ENCODE data around the gene VPS51.

VPS51 gene

DNA sequence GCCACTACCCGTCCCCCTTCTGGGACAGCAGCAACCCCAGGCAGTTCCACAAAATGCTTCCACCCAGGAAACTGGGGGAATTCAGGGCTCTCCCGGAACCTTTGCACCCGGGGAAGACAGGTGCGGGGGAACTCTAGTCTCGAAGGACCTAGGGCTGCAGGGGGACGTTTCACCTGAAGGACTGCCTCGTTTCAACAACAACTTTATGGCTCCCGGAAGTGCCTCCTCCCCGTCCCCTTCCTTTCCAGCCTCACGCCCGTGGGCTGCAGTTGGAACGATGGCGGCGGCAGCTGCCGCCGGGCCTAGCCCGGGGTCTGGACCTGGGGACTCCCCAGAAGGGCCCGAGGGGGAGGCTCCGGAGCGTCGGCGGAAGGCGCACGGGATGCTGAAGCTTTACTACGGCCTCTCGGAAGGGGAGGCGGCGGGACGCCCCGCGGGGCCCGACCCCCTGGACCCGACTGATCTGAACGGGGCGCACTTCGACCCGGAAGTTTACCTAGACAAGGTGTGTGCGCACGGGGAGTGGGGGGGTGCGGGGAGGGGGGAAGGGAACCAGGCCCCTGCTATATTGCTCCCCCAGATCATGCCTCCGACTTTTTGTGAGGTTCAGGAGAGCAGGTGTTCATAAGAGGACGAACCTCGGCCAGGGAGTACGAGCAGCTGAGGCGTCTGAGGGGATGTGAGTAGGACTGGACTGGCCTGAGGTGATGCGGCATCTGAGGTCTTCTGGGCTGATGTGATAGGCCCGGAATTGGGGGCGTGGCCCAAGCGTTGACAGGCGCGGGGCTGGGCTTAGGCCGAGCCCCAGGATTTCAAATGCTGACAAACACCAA lies at the start of gene VPS51:
TSS of gene VPS51 (plus strand) at position 241 of the 833 bp plus-strand sequence. CDS start at position 278, 37 bp downstream.
- peak; percentile 88 to 91 for DNase-seq

DNA sequence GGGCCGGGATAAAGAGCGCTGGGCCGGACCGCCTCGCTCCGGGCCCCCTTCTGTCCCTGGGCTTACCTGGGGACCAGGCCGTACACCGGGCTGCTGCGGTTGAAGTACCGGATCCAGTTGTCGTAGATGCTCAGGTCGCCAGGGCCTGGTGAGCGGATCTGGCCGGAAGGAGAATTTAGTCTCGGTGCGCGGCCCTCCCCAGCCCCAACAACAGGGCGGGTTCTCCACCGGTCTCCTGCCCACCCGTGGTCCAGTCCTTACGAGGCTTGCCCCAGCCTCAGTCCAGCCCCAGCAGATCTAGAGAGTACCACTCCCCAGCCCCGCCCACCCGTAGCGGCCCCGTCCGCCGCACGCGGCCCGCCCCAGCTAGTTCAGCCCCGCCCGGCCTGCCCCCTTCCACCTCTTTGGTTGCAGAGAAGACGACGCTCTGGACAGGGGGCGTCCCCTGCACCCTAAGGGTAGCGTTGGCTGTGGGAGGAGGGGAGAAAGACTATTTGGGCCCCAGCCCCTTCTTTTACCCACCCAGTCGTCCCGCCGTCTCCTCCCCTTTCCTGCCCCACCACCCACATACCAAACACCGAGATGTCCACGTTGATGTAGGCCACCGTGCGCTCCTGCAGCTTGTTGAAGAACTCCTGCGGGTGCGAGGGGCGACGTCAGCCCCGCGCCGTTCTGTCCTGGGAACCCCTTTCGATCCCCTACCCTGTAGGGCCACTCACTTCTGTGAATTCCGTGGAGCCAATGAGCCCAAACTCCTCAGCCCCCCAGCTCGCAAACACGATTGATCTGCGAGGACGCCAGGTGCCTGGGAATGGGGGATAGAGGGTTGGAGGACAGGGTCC lies 48.2 kb upstream of the VPS51 start:
- peak in 1 of 2 donors; percentile 21 for DNase-seq

DNA sequence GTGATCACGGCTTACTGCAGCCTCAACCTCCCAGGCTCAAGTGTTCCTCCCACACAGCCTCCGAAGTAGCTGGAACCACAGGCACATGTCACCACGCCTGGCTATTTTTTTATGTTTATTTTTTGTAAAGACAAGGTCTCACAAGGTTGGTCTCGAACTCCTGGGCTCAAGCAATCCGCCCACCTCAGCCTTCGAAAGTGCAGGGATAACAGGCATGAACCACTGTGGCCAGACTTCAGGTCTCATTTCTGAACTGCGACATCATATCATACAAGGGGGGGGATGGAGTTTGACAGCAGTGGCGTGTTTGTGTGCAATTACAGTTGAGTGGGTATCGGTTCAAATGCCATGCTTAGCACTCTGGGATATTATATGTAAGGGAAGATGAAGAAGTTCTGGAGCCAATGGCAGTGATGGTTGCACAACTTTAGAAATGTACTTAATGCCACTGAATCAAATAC lies 44.6 kb upstream of the VPS51 start:
- no peak for DNase-seq

DNA sequence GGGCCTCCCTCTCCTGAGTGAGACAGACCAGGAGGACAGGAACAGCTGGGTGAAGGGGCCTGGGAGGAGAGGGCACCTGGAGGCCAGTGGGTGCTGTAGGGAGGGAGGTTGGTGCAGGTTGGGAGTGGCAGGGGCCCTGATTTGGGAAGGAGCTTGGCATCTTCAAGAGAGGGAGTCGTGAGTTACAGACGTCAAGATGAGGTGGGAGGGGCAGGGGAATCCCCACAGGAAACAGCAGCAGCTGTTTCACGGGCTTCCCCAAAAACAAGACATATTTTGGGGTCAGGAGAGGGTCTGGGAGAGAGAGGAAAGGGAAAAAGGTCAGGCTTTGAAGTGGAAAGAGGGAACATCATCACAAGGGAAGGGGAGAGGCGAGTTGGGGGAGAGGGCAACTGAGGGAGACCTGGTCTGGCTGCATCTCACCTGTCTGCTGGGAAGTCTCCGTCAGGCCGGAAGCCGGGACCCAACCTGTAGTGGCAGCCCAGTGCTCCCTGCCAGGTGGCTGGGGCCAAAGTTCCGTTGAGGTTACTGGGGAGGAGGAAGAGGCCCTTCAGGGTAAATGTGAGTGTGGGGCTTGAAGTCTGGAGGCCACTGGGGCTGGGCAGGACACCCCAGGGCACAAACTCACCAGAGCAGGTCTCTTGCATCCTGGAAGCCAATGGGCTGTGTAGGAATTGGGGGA lies 42.0 kb upstream of the VPS51 start:
- peak; percentile 20 to 38 for DNase-seq

DNA sequence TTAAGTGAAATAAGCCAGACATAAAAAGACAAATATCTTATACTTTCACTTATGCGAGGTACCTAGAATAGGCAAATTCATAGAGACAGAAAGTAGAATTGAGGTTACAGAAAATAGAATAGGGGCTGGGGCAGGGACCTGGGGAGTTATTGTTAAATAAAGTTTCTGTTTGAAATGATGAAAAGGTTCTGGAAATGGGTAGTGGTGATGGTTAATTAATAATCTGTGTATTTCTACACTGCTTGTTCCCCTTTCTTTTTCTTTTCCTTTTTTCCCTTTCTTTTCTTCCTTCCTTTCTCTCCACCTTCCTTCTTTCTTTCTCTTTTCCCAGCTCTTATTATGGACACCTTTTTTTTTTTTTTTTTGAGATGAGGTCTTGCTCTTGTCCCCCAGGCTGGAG lies 40.5 kb upstream of the VPS51 start:
- DNase-seq: no peak

DNA sequence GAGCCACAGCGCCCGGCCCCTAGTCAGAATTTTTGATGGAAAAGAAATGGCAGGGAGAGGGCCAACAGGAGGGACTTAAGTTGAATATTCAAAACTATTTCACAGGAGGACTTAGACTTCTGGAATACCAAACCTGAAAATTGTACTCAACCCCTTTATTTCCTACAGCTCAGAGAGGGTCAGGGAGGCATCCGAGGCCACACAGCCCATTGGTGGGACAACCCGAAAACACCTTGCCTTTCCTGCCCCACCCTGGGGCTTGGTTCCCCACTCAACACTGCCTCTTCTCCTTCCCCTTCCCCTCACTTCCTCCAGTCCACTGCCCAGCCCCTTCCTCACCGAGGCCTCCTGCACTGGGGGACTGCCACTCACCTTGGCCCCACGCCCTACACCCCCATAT lies 39.0 kb upstream of the VPS51 start:
- DNase-seq: no peak

DNA sequence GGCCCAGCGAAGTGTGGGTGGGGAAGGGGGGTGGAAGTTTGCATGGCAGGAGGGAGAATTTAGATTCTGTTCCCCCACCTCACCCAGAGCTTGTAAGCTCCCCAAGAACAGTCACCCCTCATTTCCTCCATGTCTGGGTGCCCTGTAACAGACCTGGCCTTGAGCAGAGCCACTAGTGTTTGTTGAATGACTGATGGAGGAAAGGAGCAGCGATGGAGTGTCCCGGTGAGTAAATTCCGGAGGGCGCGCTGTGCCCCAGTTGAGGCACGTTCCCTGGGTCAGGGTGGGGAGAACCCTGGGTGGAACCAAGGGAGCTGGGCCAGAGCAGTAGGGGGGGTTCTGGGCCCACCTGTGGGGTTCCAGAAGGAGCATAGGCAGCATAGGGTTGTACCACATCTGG lies 38.5 kb upstream of the VPS51 start:
- DNase-seq: no peak

DNA sequence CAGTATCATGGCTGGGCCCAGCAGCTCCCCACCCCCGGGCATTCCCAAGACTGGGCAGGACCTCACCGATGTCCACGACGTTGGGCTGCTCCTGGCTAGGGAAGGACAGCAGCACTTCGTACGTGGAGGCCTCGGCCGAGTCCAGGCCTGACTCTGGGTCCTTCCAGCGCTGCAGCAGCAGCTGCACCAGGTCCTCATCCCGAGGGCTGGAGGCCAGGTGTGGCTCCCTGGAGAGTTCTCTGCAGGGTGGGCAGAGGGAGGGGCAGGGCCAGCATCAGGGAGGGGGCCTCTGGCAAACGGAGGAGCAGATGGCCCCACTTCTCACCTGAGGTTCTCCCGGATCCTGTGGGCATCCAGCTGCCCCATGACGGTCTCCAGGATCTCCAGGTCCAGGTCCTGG lies 38.0 kb upstream of the VPS51 start:
- DNase-seq: no peak

DNA sequence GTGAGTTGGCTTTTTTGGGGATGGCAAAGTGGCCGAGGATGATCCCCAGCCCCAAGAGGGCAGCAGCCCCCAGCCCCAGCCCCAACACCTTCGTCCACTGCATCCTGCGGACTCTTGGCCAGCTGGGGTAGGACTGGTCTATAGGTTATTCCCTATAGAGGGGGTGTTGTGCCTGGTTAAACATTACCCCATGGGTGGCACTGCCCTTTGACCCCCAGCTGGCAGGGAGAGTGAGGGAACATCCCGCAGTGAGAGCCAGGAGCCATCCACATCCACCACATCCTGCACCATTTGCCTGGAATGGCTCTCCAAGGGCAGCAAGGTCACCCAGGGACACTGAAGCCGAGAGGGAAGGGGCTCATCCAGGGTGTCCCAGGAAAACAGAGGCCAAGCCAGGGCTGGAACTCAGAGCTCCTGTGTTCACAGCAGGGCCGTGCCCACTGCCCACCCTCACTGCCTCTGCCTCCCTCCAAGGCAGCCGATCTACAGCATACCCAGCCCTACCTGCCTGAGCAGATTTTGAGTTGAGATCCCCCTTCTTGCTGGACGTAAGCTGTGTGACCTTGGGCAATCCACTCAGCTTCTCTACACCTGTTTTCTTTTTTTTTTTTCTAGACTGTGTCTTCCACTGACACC lies 37.5 kb upstream of the VPS51 start, which contains the start of gene NAALADL1:
TSS of gene NAALADL1 (minus strand) at position 135 of the 636 bp plus-strand sequence. CDS start at position 103, 32 bp downstream.
- no peak for DNase-seq

DNA sequence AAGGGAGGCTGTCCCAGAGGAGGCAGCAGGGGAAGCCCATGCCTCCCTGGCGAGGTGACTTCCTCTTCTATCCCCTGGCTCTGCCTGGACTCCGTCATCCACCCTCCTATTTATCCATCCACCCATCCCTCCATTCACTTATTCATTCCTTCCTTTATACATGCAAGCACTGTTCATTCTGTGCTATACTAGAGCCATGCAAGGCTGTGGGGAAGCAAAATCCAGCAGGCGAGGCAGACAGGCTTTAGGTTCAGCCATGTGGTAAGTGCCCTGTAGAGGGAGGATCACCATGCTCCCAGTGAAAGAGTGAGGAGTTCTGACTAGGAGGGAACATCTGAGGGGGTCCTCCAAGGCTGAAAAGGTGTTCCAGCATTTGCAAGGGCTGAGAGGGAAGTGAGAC lies 36.5 kb upstream of the VPS51 start:
- no peak for DNase-seq

DNA sequence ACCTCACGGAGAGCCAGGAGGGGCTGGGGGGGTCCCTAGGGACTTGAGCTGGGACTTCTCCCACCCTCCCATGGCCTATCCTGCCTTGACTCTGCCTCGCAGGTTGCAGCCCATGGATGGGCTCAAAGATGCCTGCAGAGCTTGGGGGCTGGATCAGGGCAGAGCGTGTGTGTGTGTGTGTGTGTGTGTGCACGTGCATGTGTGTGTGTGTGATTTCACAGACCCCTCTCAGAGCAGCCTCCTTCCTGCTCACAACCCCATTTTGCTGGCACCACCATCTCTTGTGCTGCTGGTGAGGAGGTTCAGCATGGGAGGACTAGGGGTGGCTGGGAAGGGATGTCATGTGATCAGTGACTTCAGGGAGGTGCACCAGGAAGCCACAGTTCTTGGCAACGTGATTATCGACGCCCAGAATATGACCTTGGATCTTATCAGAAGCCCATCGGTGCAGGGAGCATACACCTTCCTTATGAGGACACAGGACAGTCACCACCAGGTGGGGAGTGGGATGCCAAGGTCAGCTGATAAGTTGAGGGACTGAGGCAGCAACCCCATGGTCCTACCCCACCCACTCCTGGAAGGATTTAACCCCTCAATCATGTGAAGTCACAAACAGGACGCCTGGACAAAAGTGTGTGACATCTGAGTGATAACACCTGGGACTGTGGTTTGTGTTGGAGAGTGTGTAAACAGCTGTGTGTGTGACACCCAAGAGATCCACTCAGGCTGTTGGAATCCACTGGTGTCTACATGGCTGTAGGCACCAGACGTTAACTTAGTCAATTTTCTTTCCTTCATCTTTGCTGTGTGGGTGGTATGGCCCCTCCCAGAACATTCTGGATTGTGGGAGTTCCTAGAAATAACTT lies 35.8 kb upstream of the VPS51 start:
- no peak for DNase-seq

DNA sequence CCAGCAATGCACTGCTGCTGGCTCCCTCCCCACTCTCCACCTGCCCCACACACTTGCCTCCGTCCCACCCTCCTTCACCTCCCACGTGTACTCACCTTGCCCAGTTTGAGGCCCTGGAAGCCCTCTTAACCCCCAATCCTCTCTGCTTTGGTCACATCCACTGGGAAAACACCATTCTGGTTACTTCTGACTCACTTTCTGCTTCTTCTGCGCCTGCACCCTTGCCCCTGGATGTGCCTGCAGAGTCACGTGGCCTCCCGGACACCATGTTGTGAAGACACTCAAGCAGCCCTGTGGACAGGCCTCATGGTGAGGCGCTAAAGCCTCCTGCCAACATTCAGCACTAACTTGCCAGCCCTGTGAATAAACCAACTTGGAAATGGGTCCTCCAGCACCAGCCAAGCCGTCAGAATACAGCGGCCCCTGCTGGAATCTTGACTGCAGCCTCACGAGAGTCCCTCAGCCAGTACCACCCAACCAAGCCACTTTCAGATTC lies 35.1 kb upstream of the VPS51 start:
- DNase-seq: no peak

DNA sequence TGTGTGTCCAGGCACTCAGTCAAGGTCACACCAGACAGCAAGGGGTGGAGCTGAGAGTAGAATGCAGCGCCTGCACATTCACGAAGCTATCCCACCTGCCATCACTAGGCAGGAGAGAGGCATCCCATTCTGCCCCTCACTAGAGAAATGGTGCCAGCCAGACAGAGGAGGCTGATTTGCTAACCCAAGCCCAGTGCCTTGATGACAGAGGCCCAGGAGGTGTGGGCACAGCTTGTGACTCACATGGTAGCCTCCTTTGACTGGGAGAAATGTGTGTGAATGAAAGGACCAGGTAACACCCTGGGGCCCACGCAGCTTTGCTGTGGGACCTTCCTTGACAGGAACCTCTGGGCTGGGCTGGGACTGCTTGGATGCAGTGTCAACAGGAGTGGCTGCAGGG lies 32.5 kb upstream of the VPS51 start:
- no peak for DNase-seq

DNA sequence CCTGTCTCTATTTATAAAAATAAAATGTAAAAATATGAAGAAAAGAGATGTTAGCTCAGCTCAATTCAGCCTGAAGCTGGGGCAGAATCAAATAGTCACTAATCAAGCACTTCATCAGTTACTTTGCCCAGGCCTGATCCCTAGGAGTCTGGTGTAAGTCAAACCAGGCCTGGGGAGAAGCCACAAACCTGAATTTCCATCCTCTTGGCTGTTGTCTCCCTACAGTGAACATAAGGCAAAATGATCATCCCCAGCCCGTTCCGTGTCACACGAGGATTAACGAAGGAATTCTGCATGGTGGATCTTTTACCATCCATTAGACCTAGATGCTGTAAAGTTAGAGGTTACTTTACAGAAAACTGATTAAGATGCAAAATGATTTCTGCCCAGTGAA lies 31.2 kb upstream of the VPS51 start:
- no peak for DNase-seq

DNA sequence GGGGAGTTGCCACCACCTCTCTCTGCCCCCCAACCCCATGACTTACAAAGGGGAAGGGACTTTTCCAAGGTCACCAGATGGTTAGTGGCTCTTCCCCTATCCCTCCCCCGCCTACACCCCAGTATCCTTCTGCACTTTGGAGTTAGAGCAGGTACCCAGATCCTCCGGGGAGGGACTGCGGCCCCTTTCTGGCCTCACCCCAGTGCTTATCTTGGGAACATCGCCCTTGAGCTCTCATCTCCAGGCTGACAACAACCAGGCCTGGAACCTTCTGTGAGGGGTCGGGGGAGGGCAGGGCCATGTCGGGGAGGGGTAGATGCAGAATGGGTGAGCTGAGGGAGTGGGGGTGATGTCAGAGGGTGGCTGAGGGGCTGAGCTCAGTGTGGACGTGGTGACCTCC lies 30.2 kb upstream of the VPS51 start:
- DNase-seq: no peak

DNA sequence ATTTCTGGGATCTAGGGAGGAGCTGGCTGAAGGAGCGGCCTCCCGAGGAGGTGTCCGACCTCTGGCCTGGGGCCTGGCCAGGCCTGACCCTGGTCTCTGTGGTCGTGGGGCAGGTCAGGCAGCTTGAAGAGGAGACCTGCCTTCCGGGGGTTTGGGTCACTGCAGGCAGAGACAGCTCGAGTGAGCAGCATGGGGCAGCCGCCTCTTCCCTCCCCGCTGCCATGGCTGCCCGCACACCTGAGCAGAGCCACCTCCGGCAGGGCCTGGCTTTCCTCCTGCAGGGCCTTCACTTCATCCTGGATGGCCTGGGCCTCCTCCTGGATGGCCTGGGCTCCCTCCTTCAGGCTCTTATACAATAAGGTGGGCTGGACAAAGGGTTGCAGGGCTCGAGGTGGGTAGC lies 29.7 kb upstream of the VPS51 start:
- no peak for DNase-seq

DNA sequence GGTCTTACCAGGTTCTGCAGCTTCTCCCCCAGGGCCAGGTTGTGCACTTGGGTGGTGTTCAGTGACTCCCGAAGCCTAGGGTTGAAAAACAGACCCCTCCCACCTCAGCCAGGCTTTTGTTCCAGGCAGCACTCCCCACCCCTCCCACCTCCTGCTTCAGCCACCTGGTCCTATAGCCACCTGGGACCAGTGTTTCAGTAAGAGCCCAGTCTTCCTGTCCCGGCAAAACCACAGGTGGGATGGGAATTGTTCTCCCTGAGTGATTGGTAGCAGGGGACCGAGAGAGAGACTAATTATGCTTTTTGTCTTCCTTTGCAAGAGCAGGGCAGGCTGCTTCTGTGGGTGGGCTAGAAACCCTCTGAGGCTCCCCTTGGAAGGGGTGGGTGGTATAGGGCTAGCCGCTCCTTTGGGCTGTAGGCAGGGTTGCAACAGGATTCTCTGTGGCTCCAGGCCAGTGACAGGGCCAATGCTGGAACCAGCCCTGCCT lies 29.2 kb upstream of the VPS51 start:
- DNase-seq: no peak

DNA sequence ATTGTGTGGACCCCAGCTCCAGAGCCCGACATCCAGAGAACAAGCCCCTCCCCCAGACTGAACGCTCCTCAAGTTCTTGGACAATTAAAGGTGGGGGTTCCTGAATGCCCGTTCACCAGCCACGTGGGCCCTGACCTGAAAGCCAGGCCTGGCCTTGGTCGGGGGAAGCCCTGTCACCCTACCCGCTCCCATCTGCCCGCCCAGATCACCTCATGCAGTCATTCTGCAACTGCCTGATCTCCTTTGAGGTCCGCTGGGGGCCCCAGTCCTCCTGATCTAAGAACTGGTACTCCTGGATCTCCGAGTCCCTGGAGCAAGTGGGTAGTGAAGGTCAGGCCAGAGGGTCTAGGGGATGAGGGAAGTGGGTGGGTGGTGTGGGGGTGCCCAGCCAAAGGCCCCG lies 28.6 kb upstream of the VPS51 start:
- DNase-seq: no peak

DNA sequence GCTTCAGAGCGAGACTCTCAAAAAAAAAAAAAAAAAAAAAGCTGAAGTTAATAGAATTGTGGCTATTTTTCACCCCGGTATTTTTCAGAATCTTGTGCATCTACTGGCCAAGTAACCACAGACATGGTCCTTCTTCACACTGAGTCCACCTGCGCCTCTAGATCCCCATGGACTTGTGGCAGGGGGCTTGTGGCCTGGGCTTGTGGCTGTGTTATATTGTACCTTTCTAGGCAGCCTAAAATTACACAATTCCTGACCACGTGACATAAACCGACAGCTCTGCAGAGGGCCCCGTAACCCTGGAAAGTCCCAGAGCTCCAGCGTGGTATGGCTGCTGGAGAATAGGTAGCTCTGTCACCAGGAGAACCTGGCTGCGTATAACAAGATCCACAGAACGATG lies 26.8 kb upstream of the VPS51 start:
- DNase-seq: no peak

DNA sequence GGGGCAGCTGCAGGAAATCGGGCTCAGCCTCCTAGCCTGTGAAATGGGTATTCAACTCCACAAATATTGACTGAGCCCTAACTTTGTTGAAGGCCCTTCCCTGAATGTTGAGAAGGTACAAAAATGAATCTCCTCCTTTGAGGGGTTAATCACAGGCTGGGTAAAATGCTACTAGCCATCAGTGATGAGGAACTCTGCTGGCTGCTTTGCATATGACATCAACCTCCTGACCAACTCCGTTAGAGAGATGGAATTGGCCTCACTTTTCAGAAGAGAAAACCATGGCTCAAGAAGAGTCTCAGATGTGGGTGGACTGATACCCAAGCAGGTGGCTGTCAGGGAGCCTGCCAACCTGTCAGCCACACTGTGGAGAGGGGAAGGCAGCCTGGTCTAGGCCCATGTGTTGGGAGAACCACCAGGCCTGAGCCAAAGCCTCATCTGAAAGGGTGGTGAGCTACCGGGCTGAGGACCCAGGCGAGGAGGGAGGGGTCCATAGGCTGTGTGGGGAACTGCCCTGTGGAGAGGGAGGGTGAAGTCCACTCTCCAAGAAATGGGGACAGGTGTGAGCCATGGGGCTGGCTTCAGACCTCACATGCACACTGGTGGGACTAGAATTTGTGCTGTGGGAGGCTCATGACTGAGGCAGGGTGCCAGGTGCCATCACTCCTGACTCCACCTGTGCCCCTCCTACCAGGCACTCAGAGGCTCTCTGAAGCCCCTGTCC lies 23.9 kb upstream of the VPS51 start:
- DNase-seq: no peak

DNA sequence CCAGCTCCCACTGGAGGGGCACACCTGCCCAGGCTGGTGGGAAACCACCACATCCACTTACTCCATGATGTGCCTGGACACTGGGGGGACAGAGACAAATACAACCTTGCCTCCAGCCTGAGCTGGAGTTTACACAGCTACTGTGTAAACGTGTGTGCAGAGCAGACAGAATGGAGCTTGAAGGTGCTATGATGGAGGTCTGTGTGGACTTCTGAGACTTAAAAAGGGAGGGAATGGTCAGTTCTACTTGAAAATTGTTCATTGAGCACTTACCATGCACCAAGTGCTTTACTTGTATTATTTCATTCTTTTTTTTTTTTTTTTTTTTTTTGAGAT lies 23.4 kb upstream of the VPS51 start:
- DNase-seq: no peak
